C4-2B (cell line): ENCODE measurements around the gene PEAR1.

Experiments
- CTCF ChIP-seq: fragments of 450-650 bp; conservative IDR thresholded peaks from 2 replicates; pipeline ENCODE4 v1.5.1; 2017; ENCODE audit warnings: mild to moderate bottlenecking
- ZFX ChIP-seq: fragments of 450-650 bp; IDR thresholded peaks from 2 replicates; pipeline ENCODE4 v1.6.1; 2017

- TF ChIP-seq CTCF (no peak; the same call in 1 of the 2 replicates), ZFX (no peak)
These were observed 19.6 kb downstream of the PEAR1 start for GRCh38 chr1:156912861-156913808.
